ENCODE data around the gene ANKRD28.
A peak's percentile ranks its signal among the peaks of the same experiment; 100 is the strongest.

The ANKRD28 gene

DNA sequence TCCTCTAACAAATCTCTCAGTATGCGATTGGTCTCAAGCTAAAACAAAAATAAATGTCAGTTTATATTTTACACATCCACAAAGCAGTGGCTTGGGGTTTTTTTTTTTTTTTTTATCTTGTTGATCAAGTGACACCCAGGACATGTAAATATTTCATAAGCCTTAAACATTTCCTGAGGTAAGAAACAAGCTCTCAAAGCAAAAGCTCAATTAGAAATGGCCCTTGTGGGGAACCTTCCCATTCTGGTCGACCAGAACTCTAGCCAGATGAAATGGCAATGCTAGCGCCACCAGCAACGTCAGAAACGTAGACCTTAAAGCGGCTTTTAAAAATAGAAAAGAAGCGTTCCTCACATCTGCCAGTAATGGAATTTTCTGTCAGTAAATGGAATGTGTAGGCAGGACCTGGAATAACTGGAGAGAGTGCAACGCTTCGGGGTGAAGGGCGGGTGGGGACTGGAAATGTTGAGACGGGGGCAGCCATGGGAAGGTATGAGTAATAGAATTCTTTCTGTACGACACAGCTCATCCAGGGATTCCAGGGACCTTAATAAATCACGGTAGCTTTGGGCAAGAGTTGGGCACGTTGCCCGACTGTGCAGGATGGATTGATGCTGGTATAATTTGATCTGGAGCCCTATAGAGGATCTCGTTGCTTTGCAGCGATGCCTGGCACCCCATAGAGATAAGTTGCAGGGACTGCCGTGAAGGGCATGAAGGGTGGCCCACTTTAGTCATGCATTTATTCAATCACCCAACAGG lies 151.9 kb downstream of the ANKRD28 start:
- DNase-seq: peak in 1 of 10 donors; percentile 81
- intact Hi-C loops (cut with DNase I): loop anchor here (5.0 kb wide), 1 partner anchor 166 kb away; no protein-coding TSS in a partner anchor

DNA sequence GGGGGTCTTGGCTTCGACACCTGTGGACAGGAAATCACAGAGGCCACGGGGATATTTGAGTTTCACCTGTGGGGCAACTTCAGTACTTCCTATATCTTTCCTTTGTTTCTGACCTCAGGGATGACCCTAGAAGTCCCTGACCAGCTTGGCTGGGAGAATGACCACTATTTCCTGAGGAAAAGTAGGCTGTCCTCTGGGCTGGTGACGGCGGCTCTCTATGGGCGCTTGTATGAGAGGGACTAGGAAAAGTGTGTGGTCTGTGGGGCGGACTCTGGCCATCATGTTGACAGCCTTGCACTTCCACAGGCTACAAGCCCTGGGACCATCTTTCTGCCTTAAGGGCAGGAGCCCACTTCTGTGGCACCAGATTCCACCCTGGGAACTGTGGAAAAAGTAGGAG lies 152.5 kb downstream of the ANKRD28 start:
- intact Hi-C loops (cut with DNase I): loop anchor here (5.0 kb wide), 1 partner anchor 167 kb away; no protein-coding TSS in a partner anchor
- DNase-seq: no peak

DNA sequence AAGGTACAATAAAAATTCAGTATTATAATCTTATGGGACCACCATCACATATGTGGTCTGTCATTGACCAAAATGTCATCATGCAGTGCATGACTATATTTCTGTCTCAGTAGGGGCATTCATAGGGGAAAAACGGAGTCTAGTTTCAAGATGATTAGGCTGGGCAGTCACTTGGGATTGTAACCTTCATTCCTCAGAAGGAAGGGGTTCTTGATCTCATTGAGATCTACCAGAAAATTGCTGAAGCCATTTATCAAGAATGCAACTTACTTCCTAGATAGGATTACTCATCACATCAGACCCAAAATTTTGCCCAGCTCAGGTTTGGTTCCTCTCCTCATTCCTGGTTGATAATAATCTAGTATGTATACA lies 158.9 kb downstream of the ANKRD28 start:
- no peak for DNase-seq
- intact Hi-C loops (cut with DNase I): no loop called here

- DNase-seq: no peak
- intact Hi-C loops (cut with DNase I): no loop called here
These were observed 159.4 kb downstream of the ANKRD28 start for GRCh38 chr3:15638193-15638890.

DNA sequence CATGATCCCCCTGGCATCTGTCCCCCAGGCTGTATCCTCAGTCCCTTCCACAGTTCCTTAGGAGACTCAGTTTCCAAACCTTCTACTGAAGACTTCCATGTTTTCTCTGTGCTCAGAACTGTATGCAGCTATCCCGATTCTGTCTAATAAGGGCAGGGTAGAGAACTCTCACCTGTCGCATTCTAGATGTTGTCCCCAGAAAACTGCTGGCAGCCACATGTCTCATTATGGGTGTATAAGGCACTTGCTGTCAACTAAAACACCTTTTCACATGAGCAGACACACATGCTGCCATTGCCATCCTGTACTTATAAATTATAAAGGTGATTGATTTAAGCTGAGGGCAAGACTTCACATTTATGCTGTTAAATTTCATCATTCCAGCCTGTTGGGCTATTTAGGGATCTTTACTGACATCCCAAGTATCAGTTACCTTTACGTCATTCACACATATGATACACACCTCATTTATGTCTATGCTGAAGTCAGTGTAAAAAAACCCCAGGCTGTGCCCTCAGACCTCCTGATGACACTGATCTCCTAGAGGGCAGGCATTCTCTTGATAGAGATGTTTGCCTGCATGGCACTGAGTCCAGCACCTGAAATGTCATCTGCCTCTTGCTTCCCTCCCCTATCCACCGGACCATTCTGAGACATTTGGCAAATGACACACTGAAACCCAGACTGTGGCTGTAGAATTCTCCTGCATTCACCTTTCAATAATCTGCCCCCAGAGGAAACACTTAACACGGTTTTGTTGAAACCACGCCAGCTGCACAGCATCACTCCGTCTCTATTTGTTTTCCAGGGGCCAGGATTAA lies 160.4 kb downstream of the ANKRD28 start:
- DNase-seq: no peak
- intact Hi-C loops (cut with DNase I): no loop called here

GRCh38 chr3:15636028-15636709 lies 161.6 kb downstream of the ANKRD28 start:
- intact Hi-C loops (cut with DNase I): no loop called here
- DNase-seq: no peak

DNA sequence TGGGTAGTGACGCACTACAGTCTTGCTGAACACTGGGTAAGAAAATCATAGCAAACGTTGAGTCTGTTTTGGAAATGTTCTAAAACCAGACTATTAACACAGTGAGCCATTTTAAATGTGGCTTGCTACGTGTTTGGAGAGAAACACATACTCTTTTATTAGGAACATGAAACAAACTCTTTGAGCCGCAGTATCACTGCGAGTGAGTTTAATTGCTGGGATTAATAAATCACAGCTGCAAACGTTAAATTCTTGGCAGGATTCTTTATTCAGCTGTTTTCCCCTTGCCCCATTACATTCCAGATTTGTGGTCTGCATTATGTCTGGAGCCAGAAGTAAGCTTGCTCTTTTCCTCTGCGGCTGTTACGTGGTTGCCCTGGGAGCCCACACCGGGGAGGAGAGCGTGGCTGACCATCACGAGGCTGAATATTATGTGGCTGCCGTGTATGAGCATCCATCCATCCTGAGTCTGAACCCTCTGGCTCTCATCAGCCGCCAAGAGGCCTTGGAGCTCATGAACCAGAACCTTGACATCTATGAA lies 162.6 kb downstream of the ANKRD28 start:
- intact Hi-C loops (cut with DNase I): no loop called here
- peak in 1 of 10 donors; percentile 81 for DNase-seq

GRCh38 chr3:15634671-15635070 lies 163.1 kb downstream of the ANKRD28 start:
- no peak for DNase-seq
- intact Hi-C loops (cut with DNase I): loop anchor here (5.0 kb wide), 1 partner anchor 163 kb away; the partner anchor contains the start of gene ANKRD28

GRCh38 chr3:15633766-15634598 lies 163.8 kb downstream of the ANKRD28 start:
- intact Hi-C loops (cut with DNase I): loop anchor here (5.0 kb wide), 1 partner anchor 163 kb away; the partner anchor contains the start of gene ANKRD28
- DNase-seq: peak in 1 of 10 donors; percentile 81

DNA sequence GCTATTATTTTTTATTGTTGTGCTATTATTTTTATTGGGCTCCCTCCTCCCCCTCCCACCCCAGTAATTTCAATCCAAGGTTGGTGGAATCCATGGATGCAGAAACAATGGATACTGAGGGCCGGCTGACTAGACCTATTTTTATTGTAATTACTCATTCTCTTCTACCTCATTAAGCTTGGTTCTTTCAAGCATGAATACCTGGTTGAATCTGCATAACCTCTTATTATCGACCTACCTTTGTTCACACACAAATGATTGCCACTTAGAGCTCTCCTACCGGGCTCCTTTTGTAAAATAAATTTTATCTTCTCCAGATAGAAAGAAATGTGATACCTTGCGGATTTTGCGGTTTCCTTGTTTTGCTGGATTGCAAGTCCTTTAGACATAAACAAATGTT lies 164.6 kb downstream of the ANKRD28 start:
- intact Hi-C loops (cut with DNase I): loop anchor here (5.0 kb wide), 1 partner anchor 164 kb away; the partner anchor contains the start of gene ANKRD28
- no peak for DNase-seq

DNA sequence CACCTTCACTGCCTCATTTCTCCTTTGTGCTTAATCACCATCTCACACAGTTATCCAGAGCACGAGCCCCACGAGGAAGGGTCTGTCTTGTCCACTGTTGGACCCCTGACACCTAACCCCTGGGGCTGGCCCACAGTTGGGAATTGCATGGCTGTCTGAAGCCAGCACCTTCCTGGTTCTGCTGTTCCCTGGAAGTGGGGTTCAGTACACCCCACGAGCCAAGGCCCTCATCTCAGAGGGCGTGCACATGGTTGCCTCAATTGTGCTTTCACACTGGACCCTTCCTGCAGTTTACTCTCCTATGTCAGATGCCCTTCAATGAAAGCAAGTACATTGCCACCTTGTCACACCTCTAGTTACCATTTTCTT lies 165.6 kb downstream of the ANKRD28 start:
- intact Hi-C loops (cut with DNase I): loop anchor here (5.0 kb wide), 1 partner anchor 165 kb away; the partner anchor contains the start of gene ANKRD28
- peak in 1 of 10 donors; percentile 66 for DNase-seq

DNA sequence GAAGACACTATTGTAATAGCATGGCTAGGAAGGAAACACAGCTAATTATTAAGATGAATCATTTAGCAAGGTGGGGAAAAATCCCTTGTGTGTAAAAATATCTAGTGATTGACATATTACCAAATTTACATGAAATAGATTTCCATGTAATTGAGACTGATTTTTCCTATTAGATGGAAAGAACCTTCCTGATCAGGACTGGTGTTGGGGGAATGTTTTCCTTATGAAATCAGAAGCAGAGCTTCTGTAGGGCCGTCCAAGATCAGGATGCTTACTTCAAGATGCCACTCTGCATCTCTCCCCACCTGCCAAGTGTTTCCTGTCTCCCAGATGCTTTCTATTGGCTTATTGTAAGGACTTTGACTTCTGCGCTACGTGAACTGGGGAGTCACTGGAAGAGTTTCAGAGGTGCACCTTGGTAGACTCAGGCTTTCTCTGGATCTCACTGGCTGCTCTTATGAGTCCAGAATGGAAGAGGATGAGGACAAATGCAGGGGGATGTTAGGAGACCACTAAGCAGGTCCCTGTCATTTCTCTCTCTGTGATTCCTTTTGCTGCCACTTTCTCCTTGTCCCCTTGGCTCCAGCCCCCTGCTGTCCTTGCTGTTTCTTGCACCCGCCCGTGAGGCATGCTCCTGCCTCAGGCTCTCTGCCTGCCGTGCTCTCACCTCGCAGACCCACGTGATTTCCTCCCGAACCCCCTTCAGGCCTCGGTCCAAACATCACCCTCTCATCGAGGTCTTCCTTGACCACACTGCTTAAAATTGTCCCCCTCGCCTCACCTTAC lies 166.2 kb downstream of the ANKRD28 start:
- no peak for DNase-seq
- intact Hi-C loops (cut with DNase I): loop anchor here (5.0 kb wide), 1 partner anchor 166 kb away; the partner anchor contains the start of gene ANKRD28

- intact Hi-C loops (cut with DNase I): loop anchor here (1.0 to 5.0 kb wide), 2 partner anchors 167 to 182 kb away; partner anchors contain the start of gene ANKRD28
- DNase-seq: peak in 1 of 10 donors; percentile 75
These were observed 167.0 kb downstream of the ANKRD28 start for GRCh38 chr3:15630646-15631350.

DNA sequence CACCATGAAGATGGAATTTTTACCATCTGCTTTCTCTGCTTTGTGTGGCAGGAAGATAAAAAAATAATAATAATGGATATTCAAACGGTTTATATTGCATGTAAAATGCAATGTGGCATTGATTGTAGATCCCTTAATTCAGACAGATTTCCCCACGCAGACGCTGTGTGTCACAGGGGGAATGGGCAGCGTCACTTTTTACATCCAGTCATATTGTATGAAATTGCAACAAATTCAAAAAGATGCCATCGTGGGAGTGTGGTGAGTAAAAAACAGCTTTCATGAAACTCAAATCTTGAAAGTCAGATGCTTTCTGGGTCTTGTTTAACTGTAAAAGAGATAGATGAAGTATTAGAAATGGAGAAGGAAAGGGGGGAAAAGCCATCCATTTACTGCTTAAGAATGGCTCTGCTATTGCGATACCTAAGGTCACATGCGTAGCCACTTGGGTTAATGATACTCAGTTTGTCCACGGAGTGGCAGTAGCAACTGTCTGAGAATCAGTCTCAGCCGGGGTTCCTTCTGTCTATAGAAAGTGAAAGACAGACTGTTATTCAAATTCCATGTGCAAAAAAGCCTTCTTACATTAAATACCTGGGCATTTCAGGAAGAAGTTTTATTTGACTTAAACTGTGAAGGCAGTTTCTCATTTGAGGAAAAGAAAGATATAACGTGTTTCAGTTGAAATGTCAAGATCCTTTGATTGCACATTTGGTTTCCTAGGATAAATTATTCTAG lies 167.8 kb downstream of the ANKRD28 start:
- intact Hi-C loops (cut with DNase I): loop anchor here (1.0 to 5.0 kb wide), 2 partner anchors 167 to 182 kb away; partner anchors contain the start of gene ANKRD28
- DNase-seq: peak in 6 of 10 donors; percentile 39 to 92 (median 66)

- intact Hi-C loops (cut with DNase I): no loop called here
- DNase-seq: no peak
These were observed 168.8 kb downstream of the ANKRD28 start for GRCh38 chr3:15628967-15629366.

Data from posterior cingulate gyrus (tissue), 11 donors.